Smooth muscle cell (in vitro differentiated cells): Measurements from ENCODE around the gene GRIK5. TPM values are rescaled to one million over a fixed set of nuclear protein-coding genes. Genes with fewer than 3 reads are reported as not detected.
"Not testable (repeated sequence)": the region's sequence is repeated elsewhere in the genome, so short reads cannot be mapped to it uniquely, and the experiment has no call there.

Experiments used
- DNase-seq: peaks from one replicate; lab custom pipeline; 2025; ENCODE audit not compliant: unreplicated experiment; lab: John Stamatoyannopoulos, UW
- H2AFZ ChIP-seq: fragments of 200-600 bp; sonication (generic); 2 replicates; pipeline ENCODE4 v1.6.0; 2016; ENCODE audit warnings: antibody characterized with exemption, low read depth, mild to moderate bottlenecking
- H3F3A ChIP-seq: fragments of 200-600 bp; sonication (generic); 2 replicates; pipeline ENCODE4 v1.6.0; 2017; ENCODE audit warnings: antibody characterized with exemption, low read depth
- H3K27ac ChIP-seq: fragments of 200-600 bp; sonication (generic); 2 replicates; pipeline ENCODE4 v1.5.1; 2016; ENCODE audit warnings: low read depth, mild to moderate bottlenecking
- H3K27me3 ChIP-seq: fragments of 200-600 bp; sonication (generic); 2 replicates; pipeline ENCODE4 v1.6.1; 2016; ENCODE audit warnings: low read depth, mild to moderate bottlenecking
- H3K36me3 ChIP-seq: fragments of 200-600 bp; sonication (generic); 2 replicates; pipeline ENCODE4 v1.5.1; 2016; ENCODE audit warnings: low read depth
- H3K4me1 ChIP-seq: fragments of 200-600 bp; sonication (generic); 2 replicates; pipeline ENCODE4 v1.5.1; 2016; ENCODE audit warnings: low read depth
- H3K4me2 ChIP-seq: fragments of 200-600 bp; sonication (generic); 2 replicates; pipeline ENCODE4 v1.6.0; 2016; ENCODE audit warnings: mild to moderate bottlenecking
- H3K4me3 ChIP-seq: fragments of 200-600 bp; sonication (generic); 2 replicates; pipeline ENCODE4 v1.5.1; 2016; ENCODE audit warnings: mild to moderate bottlenecking
- H3K79me2 ChIP-seq: fragments of 200-600 bp; sonication (generic); 2 replicates; pipeline ENCODE4 v1.6.0; 2016; ENCODE audit warnings: low read depth, mild to moderate bottlenecking
- H3K9ac ChIP-seq: fragments of 200-600 bp; sonication (generic); 2 replicates; pipeline ENCODE4 v1.6.0; 2016; ENCODE audit warnings: low read depth
- H3K9me3 ChIP-seq: fragments of 200-600 bp; sonication (generic); replicated peaks from 2 replicates; pipeline ENCODE4 v1.5.1; 2016; ENCODE audit warnings: low read depth
- H4K20me1 ChIP-seq: fragments of 200-600 bp; sonication (generic); 2 replicates; pipeline ENCODE4 v1.6.0; 2016; ENCODE audit warnings: low read depth
- WGBS: methylation state at CpG from one replicate; pipeline ENCODE4 v1.1.7; 2016; ENCODE audit warnings: low lambda C conversion rate; 5-methylcytosine and 5-hydroxymethylcytosine counted together
- polyA plus RNA-seq: library from polyadenylated mRNA; unstranded; fragments of >200 nt; fragmentation: Nextera tagmentation; extraction: Ambion mirVana; gene quantifications from 2 replicates; pipeline ENCODE4 v1.2.1, GENCODE V29; 2016
- total RNA-seq: library from RNA; depleted of rRNA; stranded (reverse); fragments of >200 nt; gene quantifications from 2 replicates; pipeline ENCODE4 v1.2.3, GENCODE V29; 2014
- TF ChIP-seq, protein P1 (sequence below): fragments of 200-600 bp; sonication (generic); IDR thresholded peaks from 2 replicates; pipeline ENCODE4 v1.5.1; 2017; ENCODE audit warnings: borderline replicate concordance, mild to moderate bottlenecking, antibody characterized with exemption; ENCODE audit not compliant: insufficient read depth, poor library complexity, severe bottlenecking

Gene GRIK5
- total and polyA plus RNA-seq, 2 experiments from 2014 or later: 0.67 to 2.0 TPM

- Histone ChIP-seq H3K36me3 (no peaks in the 10 kb centered on the region), H3K27ac (no peak overlapping the region), H3K79me2 (no peaks in the 10 kb centered on the region), H3K27me3 (peaks cover 4% of the 10 kb centered on the region), H2AFZ (no peak overlapping the region), H3K4me2 (peak overlapping the region; percentile 2), H3K9ac (no peak overlapping the region), H3K4me3 (no peak overlapping the region), H3K9me3 (no peaks in the 10 kb centered on the region), H4K20me1 (no peaks in the 10 kb centered on the region), H3K4me1 (peaks cover 10% of the 10 kb centered on the region), H3F3A (peaks cover 9% of the 10 kb centered on the region)
- 30% methylated on average over 16 of the region's 16 CpGs for WGBS
- peak; percentile 45 for DNase-seq
- TF ChIP-seq, protein P1, sequence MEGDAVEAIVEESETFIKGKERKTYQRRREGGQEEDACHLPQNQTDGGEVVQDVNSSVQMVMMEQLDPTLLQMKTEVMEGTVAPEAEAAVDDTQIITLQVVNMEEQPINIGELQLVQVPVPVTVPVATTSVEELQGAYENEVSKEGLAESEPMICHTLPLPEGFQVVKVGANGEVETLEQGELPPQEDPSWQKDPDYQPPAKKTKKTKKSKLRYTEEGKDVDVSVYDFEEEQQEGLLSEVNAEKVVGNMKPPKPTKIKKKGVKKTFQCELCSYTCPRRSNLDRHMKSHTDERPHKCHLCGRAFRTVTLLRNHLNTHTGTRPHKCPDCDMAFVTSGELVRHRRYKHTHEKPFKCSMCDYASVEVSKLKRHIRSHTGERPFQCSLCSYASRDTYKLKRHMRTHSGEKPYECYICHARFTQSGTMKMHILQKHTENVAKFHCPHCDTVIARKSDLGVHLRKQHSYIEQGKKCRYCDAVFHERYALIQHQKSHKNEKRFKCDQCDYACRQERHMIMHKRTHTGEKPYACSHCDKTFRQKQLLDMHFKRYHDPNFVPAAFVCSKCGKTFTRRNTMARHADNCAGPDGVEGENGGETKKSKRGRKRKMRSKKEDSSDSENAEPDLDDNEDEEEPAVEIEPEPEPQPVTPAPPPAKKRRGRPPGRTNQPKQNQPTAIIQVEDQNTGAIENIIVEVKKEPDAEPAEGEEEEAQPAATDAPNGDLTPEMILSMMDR: peak; percentile 99
Observed at GRCh38 chr19:42108527-42109389, 38.8 kb upstream of the GRIK5 start.

DNA sequence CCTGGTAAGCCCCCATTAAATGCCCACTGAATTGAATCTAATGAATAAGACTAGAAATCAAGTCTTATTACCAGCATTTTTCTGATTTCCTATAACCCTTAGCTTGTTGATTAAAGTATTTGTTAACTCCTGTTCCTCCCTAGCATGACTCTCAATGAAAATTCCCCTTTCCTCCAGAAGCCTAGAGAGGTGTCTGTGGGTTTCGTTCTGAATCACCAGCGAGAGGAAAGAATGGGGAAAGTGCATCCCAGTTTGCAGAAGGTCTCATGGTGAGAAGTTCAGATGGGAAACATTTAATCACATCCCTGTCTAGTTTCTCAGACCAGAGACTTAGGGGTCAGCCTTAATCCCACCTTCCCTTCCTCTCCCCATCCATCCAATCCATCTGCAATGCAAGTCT, 35.4 kb upstream of the GRIK5 start:
- WGBS: 69% methylated on average over 2 of the region's 2 CpGs
- Histone ChIP-seq H3K4me2 (no peak overlapping the region), H4K20me1 (no peaks in the 10 kb centered on the region), H3K27me3 (peaks cover 4% of the 10 kb centered on the region), H3K4me3 (no peak overlapping the region), H3K9ac (no peak overlapping the region), H3K27ac (no peak overlapping the region), H3K9me3 (no peaks in the 10 kb centered on the region), H2AFZ (no peak overlapping the region), H3F3A (no peaks in the 10 kb centered on the region), H3K79me2 (no peaks in the 10 kb centered on the region), H3K4me1 (no peaks in the 10 kb centered on the region), H3K36me3 (no peaks in the 10 kb centered on the region)
- no peak for DNase-seq
- TF ChIP-seq, protein P1: no peak

GRCh38 chr19:42102877-42103276, 32.9 kb upstream of the GRIK5 start:
- 66% methylated on average over 2 of the region's 2 CpGs for WGBS

GRCh38 chr19:42100241-42100640, 30.2 kb upstream of the GRIK5 start:
- not testable (repeated sequence) for H3K4me3 ChIP-seq, H3K4me2 ChIP-seq, H3K27ac ChIP-seq, H3K27me3 ChIP-seq, H3K79me2 ChIP-seq, H4K20me1 ChIP-seq, H3K9me3 ChIP-seq, H3K4me1 ChIP-seq, H2AFZ ChIP-seq, H3K36me3 ChIP-seq, DNase-seq, H3K9ac ChIP-seq, H3F3A ChIP-seq
- 65% methylated on average over 10 of the region's 10 CpGs for WGBS

More at GRCh38 chr19:42102877-42103276, 32.9 kb upstream of the GRIK5 start:
- no peak overlapping the region for H3K4me3 ChIP-seq
- no peaks in the 10 kb centered on the region for H3K79me2 ChIP-seq
- no peaks in the 10 kb centered on the region for H3F3A ChIP-seq
- H3K27ac ChIP-seq: no peak overlapping the region
- TF ChIP-seq, protein P1: no peak
- no peaks in the 10 kb centered on the region for H3K4me1 ChIP-seq
- no peaks in the 10 kb centered on the region for H3K36me3 ChIP-seq
- H3K9ac ChIP-seq: no peak overlapping the region
- no peaks in the 10 kb centered on the region for H3K9me3 ChIP-seq
- H3K27me3 ChIP-seq: peaks cover 4% of the 10 kb centered on the region
- no peak overlapping the region for H3K4me2 ChIP-seq
- H2AFZ ChIP-seq: no peak overlapping the region
- H4K20me1 ChIP-seq: no peaks in the 10 kb centered on the region
- no peak for DNase-seq
